Stimulated activated CD8-positive, alpha-beta memory T cell treated with anti-CD3 and anti-CD28 coated beads, Interleukin-12 subunit alpha, Interleukin-12 subunit beta, amount 100 ng/mL, for 24 hours (primary cell): ENCODE measurements around the gene MRPL54.

Source experiments
- DNase-seq: peaks from one replicate; pipeline ENCODE4 v3.0.0-alpha.2; 2020; ENCODE audit errors: extremely low read depth

Gene MRPL54

GRCh38 chr19:3762501-3763459 lies at the start of gene MRPL54:
TSS of gene MRPL54 (plus strand) at chr19:3762682. CDS start at chr19:3762701, 19 bp downstream.
- DNase-seq: peak; percentile 99

DNA sequence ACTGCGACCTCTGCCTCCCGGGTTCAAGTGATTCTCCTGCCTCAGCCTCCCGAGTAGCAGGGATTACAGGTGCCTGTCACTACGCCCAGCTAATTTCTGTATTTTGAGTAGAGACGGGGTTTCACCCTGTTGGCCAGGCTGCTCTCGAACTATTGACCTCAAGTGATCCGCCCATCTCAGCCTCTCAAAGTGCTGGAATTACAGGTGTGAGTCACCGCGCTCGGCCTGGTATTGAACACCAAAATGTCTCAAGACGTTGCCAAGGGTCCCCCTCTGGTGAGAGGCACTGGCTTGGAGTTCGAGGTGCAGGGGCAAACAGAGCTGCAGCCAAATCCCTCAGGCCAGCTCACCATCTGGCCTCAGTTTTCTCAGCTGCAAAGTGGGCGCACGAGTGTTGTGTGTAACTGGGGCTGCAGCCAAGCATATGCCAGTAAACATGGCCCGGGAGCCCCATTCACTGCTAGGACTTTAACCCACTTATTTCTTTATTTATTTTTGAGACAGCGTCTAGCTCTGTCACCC lies 46.3 kb upstream of the MRPL54 start:
- no peak for DNase-seq

DNA sequence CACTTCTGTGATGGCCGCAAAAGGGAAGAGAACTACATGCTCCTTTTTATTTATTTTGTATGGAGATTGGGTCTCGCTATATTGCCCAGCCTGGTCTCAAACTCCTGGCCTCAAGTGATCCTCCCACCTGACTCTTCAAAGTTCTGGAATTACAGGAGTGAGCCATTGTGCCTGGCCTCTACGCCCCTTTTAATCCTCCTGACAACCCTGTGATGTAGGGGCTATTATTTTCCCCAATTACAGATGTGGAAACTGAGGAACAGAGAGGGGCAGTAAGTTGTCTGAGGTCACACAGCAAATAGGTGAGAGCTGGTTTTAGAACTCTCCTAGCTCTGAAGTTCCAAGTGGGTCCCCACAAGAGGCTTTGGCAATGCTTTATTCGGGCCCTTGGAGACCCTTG lies 42.6 kb upstream of the MRPL54 start:
- DNase-seq: no peak

DNA sequence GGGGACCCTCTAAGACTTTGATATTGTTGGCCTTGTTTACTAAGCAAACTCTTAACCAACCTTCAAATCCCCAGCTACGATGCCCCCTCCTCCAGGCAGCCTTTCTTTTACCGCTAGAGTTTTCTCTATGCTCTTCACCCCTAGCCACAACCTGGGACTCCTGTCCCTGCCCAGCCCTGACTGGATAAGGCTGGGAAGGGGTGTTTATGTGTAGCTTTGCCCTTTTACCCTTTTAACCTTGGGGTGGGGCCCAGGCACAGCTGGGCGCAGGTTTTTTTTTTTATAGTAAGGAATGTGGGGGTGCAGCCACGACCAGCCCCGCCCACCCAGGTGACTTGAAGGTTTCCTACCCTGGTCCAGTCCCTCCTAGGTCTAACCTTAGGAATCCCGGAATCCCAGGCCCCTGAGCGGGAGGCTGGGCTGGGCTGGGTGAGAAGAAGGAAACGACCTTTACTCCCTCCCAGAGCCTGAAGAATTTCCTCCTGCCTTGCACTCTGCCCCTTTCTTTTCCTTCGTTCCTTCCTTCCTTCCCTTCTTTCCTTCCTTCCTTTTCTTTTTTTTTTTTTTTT lies 42.0 kb upstream of the MRPL54 start:
- no peak for DNase-seq

DNA sequence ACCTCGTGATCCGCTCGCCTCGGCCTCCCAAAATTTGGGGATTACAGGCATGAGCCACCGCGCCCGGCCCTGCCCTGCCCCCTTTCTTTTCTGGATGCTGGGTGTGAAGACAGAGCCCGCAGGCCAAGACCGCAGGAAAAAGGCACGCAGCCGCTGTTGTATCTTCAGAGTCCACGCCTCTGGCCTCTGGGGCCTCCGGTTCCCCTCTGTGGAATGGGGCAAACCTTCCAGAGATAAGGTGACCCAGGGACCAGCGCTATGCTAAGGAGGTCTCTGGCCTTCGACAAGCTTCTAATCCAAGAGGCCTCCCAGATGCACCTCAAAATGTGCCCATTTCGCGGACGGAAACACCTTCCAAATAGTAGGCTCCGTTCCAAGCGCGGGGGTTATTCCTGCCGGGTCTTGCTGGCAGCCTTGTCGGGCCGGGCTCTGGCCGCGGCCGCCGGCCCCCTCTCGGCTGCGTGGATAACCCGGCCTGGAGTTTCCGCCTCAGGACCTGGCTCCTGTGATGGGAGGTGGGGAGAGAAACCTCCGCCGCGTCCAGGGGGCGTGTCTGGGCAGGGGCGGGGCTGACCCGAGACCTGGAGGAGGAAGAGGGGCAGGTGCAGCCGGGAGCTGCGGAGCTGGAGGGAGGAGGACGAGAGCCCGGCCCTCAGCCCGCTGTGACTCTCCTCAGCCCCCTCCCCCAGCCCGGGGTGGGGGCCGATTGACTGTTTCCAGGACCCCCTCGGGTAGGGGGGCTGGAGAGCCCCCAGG lies 41.2 kb upstream of the MRPL54 start:
- peak; percentile 70 for DNase-seq

GRCh38 chr19:3721887-3722442 lies 40.5 kb upstream of the MRPL54 start:
- no peak for DNase-seq

DNA sequence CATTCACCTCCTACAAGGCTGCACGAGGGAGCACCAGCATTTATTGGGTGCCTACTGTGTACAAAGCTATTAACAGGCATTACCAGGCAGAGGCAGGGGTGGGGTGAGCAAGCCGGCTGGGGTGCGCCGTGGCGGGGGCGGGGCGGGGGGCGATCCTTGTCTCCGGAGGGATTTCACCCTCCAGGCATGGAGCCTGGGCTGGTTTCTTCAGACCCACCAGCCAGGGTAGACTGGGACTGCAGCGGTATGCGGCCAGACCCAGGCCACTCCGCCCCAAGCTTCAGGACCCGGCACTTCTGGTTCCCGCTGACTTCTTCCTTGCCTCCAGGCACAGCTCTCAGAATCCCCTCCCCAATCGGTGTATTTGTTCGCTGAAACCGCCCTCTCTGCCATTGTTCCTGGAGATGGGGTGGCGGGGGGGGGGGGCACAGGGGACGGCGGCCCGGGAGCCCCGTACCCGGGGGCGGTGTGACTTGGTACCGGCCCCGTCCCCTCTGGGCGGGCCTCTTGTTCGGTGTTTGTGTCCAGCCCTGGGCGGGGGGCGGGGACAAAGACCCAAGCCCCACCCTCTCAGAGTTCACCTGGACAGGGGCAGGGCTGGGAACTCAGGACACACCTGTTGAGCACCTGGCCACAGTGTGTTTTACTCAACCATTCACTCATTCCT lies 39.9 kb upstream of the MRPL54 start:
- no peak for DNase-seq

GRCh38 chr19:3723110-3723488 lies 39.4 kb upstream of the MRPL54 start:
- DNase-seq: no peak

DNA sequence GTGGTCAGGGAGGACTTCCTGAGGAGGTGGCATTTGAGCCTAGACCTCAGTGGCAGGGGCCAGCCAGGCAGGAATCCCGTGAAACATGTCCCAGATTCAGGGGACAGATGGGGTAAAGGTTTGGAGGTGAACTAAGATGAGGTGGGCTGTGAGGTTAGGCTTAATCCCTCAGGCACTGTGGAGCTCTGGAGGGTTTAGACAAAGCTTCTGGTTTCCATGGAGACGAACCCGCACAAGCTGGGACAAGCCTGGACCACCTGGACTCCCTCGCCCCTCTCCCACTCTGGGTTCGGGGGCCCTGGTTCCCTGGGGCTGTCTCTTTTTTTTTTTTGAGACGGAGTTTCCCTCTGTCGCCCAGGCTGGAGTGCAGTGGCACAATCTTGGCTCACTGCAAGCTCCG lies 38.6 kb upstream of the MRPL54 start:
- no peak for DNase-seq

GRCh38 chr19:3725121-3725520 lies 37.4 kb upstream of the MRPL54 start:
- DNase-seq: no peak

GRCh38 chr19:3725640-3726310 lies 36.7 kb upstream of the MRPL54 start:
- DNase-seq: no peak

GRCh38 chr19:3730457-3730958 lies 32.0 kb upstream of the MRPL54 start:
- DNase-seq: no peak

- no peak for DNase-seq
Measured at GRCh38 chr19:3732108-3732507, 30.4 kb upstream of the MRPL54 start.

- DNase-seq: no peak
Measured at GRCh38 chr19:3733549-3734309, 28.8 kb upstream of the MRPL54 start.

- DNase-seq: no peak
Measured at GRCh38 chr19:3734310-3734600, 28.2 kb upstream of the MRPL54 start.

DNA sequence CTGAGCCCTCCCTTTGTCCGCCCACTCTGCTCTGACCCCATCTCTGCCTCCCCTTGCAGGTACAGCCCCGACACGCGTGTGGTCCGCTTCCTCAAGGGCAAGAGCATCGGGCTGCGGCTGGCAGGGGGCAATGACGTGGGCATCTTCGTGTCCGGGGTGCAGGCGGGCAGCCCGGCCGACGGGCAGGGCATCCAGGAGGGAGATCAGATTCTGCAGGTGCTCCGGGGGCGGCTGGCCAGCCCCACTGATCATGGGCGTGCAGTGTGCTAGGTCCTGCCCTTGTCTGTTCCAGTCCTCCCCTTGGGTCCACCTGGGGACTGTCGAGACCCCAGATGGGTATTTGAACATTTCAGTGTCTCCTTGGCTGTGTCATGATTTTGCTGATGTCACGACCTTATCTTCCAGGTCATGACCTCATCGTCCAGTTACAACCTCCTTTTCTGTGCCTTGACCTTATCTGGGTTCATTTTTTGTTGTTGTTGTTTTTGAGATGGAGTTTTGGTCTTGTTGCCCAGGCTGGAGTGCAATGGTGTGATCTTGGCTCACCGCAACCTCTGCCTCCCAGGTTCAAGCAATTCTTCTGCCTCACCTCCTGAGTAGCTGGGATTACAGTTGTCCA lies 26.3 kb upstream of the MRPL54 start:
- no peak for DNase-seq

GRCh38 chr19:3737487-3738205 lies 24.8 kb upstream of the MRPL54 start:
- no peak for DNase-seq

- no peak for DNase-seq
Measured at GRCh38 chr19:3738477-3739220, 23.8 kb upstream of the MRPL54 start.
